C1 segment of cervical spinal cord (tissue), 14 donors: ENCODE results near the gene SLC4A4.

ENCODE experiments used
- DNase-seq, 14 donors: peaks; one replicate each; lab custom pipeline; 2025; lab: John Stamatoyannopoulos, UW

The SLC4A4 gene

DNA sequence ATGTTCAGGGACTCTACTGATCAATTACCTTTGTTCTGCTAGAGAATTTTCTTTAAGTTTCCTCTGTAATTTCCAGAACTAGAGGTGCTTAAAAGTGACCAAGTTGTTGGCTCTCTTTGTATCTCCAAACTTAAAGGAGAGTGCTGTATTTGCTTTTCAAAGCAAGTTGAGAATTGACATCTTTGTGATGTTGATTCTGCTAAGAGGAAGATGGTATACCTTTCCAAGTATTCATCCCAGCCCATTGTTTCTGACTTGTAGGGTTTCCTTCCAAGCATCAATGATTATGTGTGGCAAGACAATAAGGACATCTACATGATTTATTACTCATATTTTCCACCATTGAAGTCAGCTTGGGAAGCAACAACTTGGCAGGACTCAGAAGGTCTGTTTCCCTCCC is 254.5 kb downstream of the SLC4A4 start:
- DNase-seq, result no peak

GRCh38 chr4:71595576-71596108 is 256.8 kb downstream of the SLC4A4 start:
- DNase-seq, result no peak

DNA sequence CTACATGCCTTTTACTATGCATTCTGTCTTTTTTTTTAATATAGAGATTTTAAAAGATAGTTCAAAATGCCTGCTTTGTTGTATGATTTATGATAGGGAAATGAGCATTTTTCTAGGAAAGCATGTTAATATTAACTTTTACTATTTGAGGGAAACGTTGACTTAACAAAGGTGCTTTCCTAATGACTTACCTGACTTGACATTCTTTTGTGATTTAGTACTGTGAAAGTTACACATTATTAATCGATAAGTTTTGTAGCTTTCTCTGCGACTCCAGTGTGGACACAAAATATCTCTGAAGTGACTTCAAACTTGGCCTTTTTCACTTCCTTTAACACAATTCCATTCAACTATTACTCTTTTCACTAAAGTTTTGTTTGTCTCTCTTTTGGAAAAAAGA is 260.8 kb downstream of the SLC4A4 start:
- DNase-seq, result no peak

DNA sequence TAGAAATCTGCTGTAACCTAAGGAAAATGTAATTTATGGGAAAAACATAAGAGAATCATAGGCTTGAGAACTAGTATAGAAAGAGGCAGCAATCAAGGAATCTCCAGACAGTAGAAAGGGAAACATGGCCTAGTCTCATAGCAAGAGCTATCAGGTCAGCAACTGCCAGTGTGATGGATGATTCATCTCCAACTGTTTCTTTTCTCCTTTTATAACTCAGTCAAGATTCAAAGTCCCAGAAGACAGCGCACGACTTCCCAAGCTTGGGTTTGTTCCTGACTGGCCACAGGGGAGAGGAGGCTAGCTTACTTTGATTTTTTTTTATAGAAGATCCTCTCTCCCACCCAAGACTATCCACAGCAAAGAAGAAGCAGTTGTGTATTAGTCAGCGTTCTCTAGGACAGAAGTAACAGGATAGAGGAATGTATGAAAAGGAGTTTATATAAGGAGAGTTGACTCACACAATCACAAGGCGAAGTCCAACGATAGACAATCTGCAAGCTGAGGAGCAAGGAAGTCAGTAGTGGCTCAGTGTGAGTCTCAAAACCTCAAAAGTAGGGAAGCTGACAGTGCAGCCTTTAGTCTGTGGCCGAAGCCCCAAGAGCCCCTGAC is 263.6 kb downstream of the SLC4A4 start:
- DNase-seq, result no peak

GRCh38 chr4:71604785-71605184 is 266.0 kb downstream of the SLC4A4 start:
- no peak for DNase-seq

DNA sequence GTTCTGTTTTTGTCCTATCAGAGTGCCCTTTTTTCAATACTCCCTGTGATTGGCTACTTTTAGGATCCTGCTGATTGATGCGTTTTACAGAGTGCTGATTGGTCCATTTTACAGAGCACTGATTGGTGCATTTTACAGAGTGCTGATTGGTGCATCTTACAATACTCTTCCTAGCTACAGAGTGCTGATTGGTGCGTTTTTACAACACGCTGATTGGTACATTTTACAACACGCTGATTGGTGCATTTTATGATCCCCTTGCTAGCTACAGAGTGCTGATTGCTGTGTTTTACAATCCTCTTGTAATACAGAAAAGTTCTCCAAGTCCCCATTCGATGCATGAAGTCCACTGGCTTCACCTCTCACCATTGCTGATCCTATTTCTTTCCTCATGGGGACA is 268.3 kb downstream of the SLC4A4 start:
- DNase-seq, result no peak

GRCh38 chr4:71607780-71608677 is 269.2 kb downstream of the SLC4A4 start:
- DNase-seq, result no peak

- DNase-seq, result no peak
Measured at GRCh38 chr4:71608678-71609071, 269.9 kb downstream of the SLC4A4 start.

DNA sequence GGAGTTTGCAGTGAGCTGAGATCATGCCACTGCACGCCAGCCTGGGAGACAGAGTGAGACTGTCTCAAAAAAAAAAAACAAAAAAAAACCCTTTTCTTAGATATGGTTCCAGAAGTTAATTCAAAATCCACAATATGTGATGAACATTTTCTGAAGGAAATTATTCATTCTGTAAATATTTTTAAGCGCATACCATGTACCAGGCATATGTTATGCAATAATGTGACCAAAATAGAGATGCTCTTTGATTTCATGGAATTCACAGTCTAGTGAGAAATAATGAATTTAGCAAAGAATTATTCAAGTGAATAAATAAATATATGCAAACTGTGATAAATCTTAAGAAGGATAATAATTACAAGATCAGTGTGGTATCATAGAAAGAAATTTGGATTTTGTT is 270.3 kb downstream of the SLC4A4 start:
- DNase-seq, result no peak

DNA sequence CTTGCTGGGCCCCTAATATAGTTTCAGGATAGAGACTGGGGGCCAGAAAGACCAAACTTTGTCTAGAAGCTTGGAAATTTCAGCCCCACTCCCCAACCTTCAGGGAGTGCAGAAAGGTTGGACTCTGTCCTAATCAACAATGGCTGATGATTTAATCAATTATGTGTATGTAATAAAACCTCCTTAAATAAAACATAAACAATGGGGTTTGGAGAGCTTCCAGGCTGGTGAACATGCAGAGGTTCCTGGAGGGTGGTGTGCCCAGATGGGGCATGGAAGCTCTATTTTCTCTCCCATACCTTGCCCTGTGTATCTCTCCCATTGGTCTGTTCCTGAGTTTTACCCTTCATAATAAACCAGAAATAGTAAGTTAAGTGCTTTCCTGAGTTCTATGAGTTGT is 270.8 kb downstream of the SLC4A4 start:
- DNase-seq, result no peak

GRCh38 chr4:71614621-71615020 is 275.8 kb downstream of the SLC4A4 start:
- no peak for DNase-seq

DNA sequence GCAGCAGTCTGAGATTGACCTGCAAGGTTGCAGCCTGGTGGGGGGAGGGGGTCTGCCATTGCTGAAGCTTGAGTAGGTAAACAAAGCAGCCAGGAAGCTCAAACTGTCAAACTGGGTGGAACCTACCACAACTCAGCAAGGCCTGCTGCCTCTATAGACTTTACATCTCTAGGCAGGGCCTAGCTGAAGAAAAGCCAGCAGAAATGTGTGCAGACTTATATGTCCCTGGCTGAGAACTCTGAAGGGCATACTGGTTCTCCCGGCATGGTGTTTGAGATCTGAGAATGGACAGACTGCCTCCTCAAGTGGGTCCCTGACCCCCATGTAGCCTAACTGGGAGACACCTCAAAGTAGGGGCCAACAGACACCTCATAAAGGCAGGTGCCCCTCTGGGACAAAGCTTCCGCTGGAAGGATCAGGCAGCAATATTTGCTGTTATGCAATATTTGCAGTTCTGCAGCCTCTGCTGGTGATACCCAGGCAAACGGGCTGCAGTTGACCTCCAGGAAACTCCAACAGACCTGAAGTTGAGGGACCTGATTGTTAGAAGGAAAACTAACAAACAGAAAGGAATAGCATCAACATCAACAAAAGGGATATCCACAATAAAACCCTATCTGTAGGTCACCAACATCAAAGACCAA is 277.5 kb downstream of the SLC4A4 start:
- DNase-seq, result no peak
